OCI-LY1 (cell line): Measurements from ENCODE around the gene DBR1.

Experiments used
- H2AFZ ChIP-seq: fragments of 200-600 bp; sonication (generic), shearing (Covaris generic); 2 replicates; pipeline ENCODE4 v1.6.0; 2014; ENCODE audit warnings: antibody characterized with exemption, mild to moderate bottlenecking, low read length
- H3F3A ChIP-seq: fragments of 200-600 bp; sonication (generic), shearing (Covaris generic); 2 replicates; pipeline ENCODE4 v1.6.0; 2014; ENCODE audit warnings: mild to moderate bottlenecking, antibody characterized with exemption, low read length, moderate library complexity; ENCODE audit not compliant: insufficient read depth
- H3K27ac ChIP-seq: fragments of 200-600 bp; sonication (generic); 2 replicates; pipeline ENCODE4 v1.5.1; 2014; ENCODE audit warnings: low read length, mixed run types, mild to moderate bottlenecking, low read depth; ENCODE audit not compliant: poor library complexity, severe bottlenecking
- H3K27me3 ChIP-seq: fragments of 200-600 bp; sonication (generic); 2 replicates; pipeline ENCODE4 v1.6.0; 2014; ENCODE audit warnings: antibody characterized with exemption, mild to moderate bottlenecking, low read length, moderate library complexity; ENCODE audit not compliant: insufficient read depth
- H3K36me3 ChIP-seq: fragments of 200-600 bp; sonication (generic); 2 replicates; pipeline ENCODE4 v1.6.1; 2014; ENCODE audit warnings: mild to moderate bottlenecking, antibody characterized with exemption, low read length, moderate library complexity, mixed read lengths; ENCODE audit not compliant: insufficient read depth
- H3K4me1 ChIP-seq: fragments of 200-600 bp; sonication (generic); 2 replicates; pipeline ENCODE4 v1.5.1; 2014; ENCODE audit warnings: mild to moderate bottlenecking, low read length, moderate library complexity; ENCODE audit not compliant: insufficient read depth, severe bottlenecking
- H3K4me2 ChIP-seq: fragments of 200-600 bp; sonication (generic), shearing (Covaris generic); 2 replicates; pipeline ENCODE4 v1.6.1; 2014; ENCODE audit warnings: low read length
- H3K4me3 ChIP-seq: fragments of 200-600 bp; sonication (generic); 2 replicates; pipeline ENCODE4 v1.5.1; 2014; ENCODE audit warnings: low read length, low read depth, mild to moderate bottlenecking, mixed read lengths; ENCODE audit not compliant: poor library complexity, severe bottlenecking
- H3K79me2 ChIP-seq: fragments of 200-600 bp; shearing (Covaris generic); 2 replicates; pipeline ENCODE4 v1.6.1; 2016; ENCODE audit warnings: mixed run types, low read length, mixed read lengths; ENCODE audit not compliant: insufficient read depth
- H3K9ac ChIP-seq: fragments of 200-600 bp; sonication (generic), shearing (Covaris generic); 2 replicates; pipeline ENCODE4 v1.6.1; 2014; ENCODE audit warnings: mild to moderate bottlenecking, low read length, mixed read lengths
- H3K9me2 ChIP-seq: fragments of 200-600 bp; sonication (generic), shearing (Covaris generic); 2 replicates; pipeline ENCODE4 v1.6.1; 2014; ENCODE audit warnings: low read depth, mild to moderate bottlenecking, low read length, mixed read lengths
- H3K9me3 ChIP-seq: fragments of 200-600 bp; shearing (Covaris generic); 2 replicates; pipeline ENCODE4 v1.6.1; 2014; ENCODE audit warnings: low read length, mixed read lengths
- H4K20me1 ChIP-seq: fragments of 200-600 bp; sonication (generic), shearing (Covaris generic); 2 replicates; pipeline ENCODE4 v1.6.0; 2016; ENCODE audit warnings: mild to moderate bottlenecking, low read length; ENCODE audit not compliant: insufficient read depth
- CTCF ChIP-seq: fragments of 200-600 bp; sonication (generic), shearing (Covaris generic); IDR thresholded peaks from 2 replicates; pipeline ENCODE4 v1.5.1; 2017; ENCODE audit warnings: mild to moderate bottlenecking, antibody characterized with exemption, low read length, moderate library complexity, mixed read lengths
- EZH2 ChIP-seq: fragments of 200-600 bp; sonication (generic), shearing (Covaris generic); IDR thresholded peaks from 2 replicates; pipeline ENCODE4 v1.8.0; 2017; ENCODE audit warnings: borderline replicate concordance, mixed run types, mild to moderate bottlenecking, antibody characterized with exemption, low read length, moderate library complexity, mixed read lengths

DBR1 gene, protein sequence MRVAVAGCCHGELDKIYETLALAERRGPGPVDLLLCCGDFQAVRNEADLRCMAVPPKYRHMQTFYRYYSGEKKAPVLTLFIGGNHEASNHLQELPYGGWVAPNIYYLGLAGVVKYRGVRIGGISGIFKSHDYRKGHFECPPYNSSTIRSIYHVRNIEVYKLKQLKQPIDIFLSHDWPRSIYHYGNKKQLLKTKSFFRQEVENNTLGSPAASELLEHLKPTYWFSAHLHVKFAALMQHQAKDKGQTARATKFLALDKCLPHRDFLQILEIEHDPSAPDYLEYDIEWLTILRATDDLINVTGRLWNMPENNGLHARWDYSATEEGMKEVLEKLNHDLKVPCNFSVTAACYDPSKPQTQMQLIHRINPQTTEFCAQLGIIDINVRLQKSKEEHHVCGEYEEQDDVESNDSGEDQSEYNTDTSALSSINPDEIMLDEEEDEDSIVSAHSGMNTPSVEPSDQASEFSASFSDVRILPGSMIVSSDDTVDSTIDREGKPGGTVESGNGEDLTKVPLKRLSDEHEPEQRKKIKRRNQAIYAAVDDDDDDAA

DNA sequence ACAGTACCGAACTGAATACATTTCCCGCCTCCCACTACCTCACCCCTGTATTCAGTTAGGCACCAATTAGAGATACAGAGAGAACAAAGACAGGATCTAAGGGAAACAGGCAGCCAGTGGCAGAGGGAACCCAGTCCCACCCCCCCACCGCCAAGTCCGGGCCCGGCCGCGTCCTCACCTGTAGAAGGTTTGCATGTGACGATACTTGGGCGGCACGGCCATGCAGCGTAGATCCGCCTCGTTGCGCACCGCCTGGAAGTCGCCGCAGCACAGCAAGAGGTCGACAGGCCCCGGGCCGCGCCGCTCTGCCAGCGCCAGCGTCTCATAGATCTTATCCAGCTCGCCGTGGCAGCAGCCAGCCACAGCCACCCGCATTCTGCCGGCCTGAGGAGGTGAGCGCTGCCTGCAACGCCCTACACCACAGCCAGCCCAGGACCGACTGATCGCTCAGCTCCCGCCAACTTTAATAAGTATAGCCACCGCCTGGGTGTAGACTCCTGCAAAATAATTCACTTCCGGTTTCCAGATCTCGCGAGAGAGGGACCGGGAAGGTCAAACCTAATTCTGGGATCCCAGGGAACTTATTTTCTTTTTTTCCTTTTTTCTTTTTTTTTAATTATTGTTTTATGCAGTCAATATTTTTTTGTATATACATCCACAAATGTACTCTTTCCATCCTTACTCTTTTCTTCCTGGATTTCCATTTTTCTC lies at the start of gene DBR1:
DBR1 (minus strand) TSS at position 501 of the 711 bp plus-strand sequence; CDS start at position 375, 126 bp downstream.
- H3K9me2 ChIP-seq: no peaks in the 10 kb centered on the region
- TF ChIP-seq EZH2: no peak
- no peak for TF ChIP-seq CTCF
- H3K4me3 ChIP-seq: peak within 1 kb of the TSS; percentile 70
- peaks cover 21% of the 10 kb centered on the region for H3K4me1 ChIP-seq
- peak within 1 kb of the TSS; percentile 98 for H2AFZ ChIP-seq
- no peaks in the 10 kb centered on the region for H3K27me3 ChIP-seq
- no peaks in the 10 kb centered on the region for H3K79me2 ChIP-seq
- peak within 1 kb of the TSS; percentile 72 for H3K9ac ChIP-seq
- H3K9me3 ChIP-seq: no peaks in the 10 kb centered on the region
- H3K4me2 ChIP-seq: peak within 1 kb of the TSS; percentile 83
- H3F3A ChIP-seq: no peaks in the 10 kb centered on the region
- no peaks in the 10 kb centered on the region for H4K20me1 ChIP-seq
- H3K36me3 ChIP-seq: peaks cover 26% of the 10 kb centered on the region
- H3K27ac ChIP-seq: peak within 1 kb of the TSS; percentile 76

DNA sequence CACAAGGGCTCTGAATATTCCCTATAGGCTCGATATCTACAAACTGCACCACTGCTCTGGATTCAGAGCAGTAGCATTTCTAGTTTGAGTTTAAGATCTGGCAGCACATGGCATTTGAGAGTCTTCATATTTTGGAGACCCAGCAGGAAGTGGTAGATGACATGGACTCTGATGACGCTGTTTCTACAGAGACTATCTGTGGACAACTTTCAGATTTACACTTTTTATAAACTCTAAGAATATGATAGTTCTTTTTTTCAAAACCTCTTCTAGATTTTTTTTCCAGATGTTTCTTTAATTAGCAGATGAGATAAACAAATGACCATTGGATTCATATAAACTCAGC lies 48.2 kb upstream of the DBR1 start:
- Histone ChIP-seq H3K4me3 (no peak overlapping the region), H3K9me2 (no peaks in the 10 kb centered on the region), H3K27me3 (no peaks in the 10 kb centered on the region), H2AFZ (no peak overlapping the region), H3K36me3 (peaks cover 58% of the 10 kb centered on the region), H3K79me2 (peaks cover 26% of the 10 kb centered on the region), H3K9ac (no peak overlapping the region), H3K27ac (no peak overlapping the region), H3F3A (no peaks in the 10 kb centered on the region), H4K20me1 (no peaks in the 10 kb centered on the region), H3K4me1 (no peaks in the 10 kb centered on the region), H3K9me3 (no peaks in the 10 kb centered on the region), H3K4me2 (no peak overlapping the region)
- TF ChIP-seq CTCF: no peak
- TF ChIP-seq EZH2: no peak

DNA sequence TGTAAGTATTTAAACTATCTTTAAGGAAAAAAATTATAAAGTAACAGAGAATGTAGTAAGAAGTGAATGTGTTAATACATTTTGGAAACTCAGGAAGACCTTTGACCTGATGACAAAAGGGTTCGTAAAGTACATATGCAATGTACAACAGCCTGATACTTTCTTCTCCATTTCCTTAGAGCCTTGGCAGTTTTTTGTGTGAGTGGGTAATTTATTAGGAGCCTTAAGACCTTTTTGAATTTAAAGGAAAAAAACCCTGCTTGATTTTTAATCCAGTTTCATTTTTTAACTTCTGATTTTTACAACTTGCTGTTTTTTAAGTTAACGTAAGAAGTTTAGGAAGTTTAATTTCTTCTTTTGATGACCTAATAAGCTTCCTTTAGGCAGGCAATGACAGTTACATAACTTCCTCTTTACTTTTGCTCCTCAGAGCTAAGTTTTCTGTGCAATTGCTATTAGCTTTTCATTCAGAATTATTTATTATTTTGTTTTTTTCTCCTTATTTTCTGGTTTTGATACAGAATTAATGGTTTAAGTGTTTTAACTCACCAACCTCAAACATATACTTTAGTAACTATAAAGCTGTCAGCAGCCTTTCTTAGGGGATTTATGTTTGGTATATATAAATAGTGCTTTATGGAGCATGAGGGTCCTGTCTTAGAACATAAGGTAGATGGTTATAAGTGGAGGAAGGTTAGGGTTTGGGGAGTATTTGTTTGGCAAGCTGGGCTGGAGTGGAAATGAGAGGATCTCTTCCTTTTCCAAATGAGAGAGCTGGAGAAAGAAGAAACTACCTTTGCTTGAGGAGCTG lies 47.6 kb upstream of the DBR1 start:
- H2AFZ ChIP-seq: no peak overlapping the region
- H3K27me3 ChIP-seq: no peaks in the 10 kb centered on the region
- TF ChIP-seq EZH2 (no peak), CTCF (no peak)
- H3K79me2 ChIP-seq: peaks cover 26% of the 10 kb centered on the region
- no peak overlapping the region for H3K9ac ChIP-seq
- no peak overlapping the region for H3K4me3 ChIP-seq
- H3K36me3 ChIP-seq: peaks cover 52% of the 10 kb centered on the region
- no peaks in the 10 kb centered on the region for H3K9me2 ChIP-seq
- H3K27ac ChIP-seq: no peak overlapping the region
- no peaks in the 10 kb centered on the region for H3K4me1 ChIP-seq
- no peaks in the 10 kb centered on the region for H4K20me1 ChIP-seq
- H3F3A ChIP-seq: no peaks in the 10 kb centered on the region
- no peak overlapping the region for H3K4me2 ChIP-seq
- no peaks in the 10 kb centered on the region for H3K9me3 ChIP-seq
